NT2/D1 (cell line): Measurements from ENCODE around the gene CDC42BPG.

Source experiments
- SUZ12 ChIP-seq: IDR thresholded peaks from 2 replicates; pipeline ENCODE4 v1.6.1; 2011; ENCODE audit not compliant: insufficient read length, insufficient read depth; ENCODE audit errors: extremely low read depth
- YY1 ChIP-seq: IDR thresholded peaks from 2 replicates; pipeline ENCODE4 v1.6.1; 2011; ENCODE audit not compliant: insufficient read length, insufficient read depth
- ZNF274 ChIP-seq: IDR thresholded peaks from 2 replicates; pipeline ENCODE4 v1.6.1; 2011; ENCODE audit warnings: mild to moderate bottlenecking, low read depth, low read length

DNA sequence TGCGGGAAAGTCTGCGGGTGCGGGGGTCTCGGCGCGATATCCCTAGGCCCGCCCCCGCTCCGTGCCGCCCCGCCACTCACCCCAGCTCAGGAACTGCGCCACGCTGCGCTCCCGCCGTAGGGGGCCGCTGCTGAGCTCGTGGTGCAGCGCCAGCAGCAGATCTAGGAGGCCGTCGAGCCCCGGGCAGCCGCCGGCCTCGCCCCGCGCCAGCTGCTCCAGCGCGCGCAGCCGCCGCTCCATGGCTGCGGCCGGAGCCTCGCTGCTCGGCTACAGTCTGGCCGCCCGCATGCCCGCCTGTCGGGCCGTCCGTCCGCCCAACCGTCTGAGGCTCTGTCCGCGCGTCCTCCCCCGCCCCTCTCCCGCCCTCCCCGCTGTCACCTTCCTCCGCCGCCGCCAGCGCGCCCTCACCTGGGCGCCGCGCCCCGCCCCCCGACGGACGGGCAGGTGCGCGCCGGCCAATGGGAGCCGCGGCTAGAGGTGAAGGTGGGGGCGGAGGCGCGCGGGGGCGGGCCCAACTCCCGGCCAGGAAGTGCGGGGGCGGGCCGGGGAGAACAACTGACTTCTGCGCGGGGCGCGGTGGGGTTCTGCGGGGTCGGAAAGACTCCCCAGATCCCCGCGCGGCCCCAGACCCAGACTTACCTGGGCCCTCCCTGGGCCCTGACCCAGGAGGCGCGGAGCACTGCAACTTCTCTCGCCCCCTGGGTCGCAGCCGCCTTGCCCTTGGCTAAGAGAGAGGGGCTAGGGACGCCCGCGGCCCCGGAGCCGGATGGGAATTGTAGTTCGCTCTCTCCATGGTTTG, at the start of gene CDC42BPG:
- TF ChIP-seq SUZ12 (no peak), YY1 (no peak), ZNF274 (no peak)
